K562 treated with DMSO at 1 percent for 4 hours (cell line): ENCODE measurements around the gene SEC11A. TPM values are rescaled to one million over a fixed set of nuclear protein-coding genes. Genes with fewer than 3 reads are reported as not detected.

ENCODE experiments used
- total RNA-seq: library from RNA; unstranded; fragments of 300-600 nt; gene quantifications from 2 replicates; pipeline ENCODE4 v1.2.3, GENCODE V29; 2022; ENCODE audit not compliant: insufficient read depth

Gene SEC11A
- 222 and 226 TPM in 2 replicates for total RNA-seq

GRCh38 chr15:84716036-84716732 lies at the start of gene SEC11A:
Gene SEC11A (minus strand): TSS chr15:84716139. CDS start chr15:84716075, 64 bp downstream.

GRCh38 chr15:84748274-84749110 lies 32.6 kb upstream of the SEC11A start, which contains the start of gene ZNF592:
Gene ZNF592 (plus strand): TSS chr15:84748592. CDS start chr15:84782676, 34,084 bp downstream.

GRCh38 chr15:84658080-84658787 lies 57.7 kb downstream of the SEC11A start, which contains the start of gene NMB:
Gene NMB (minus strand): TSS chr15:84658199. CDS start chr15:84658152, 47 bp downstream.

GRCh38 chr15:84653910-84654688 lies 61.8 kb downstream of the SEC11A start, which contains the start of gene WDR73:
Gene WDR73 (minus strand): TSS chr15:84654283. CDS start chr15:84654274, 9 bp downstream.

Other genes starting within 250 kb of the SEC11A start
- 4.5 and 6.5 TPM in 2 replicates for gene ZSCAN2, start 115.1 kb downstream of the SEC11A start, total RNA-seq
- 8.0 and 12.5 TPM in 2 replicates for gene WDR73, start 61.9 kb downstream of the SEC11A start, total RNA-seq
- not detected in 2 replicates for gene NMB, start 57.9 kb downstream of the SEC11A start, total RNA-seq
- 14.3 and 16.1 TPM in 2 replicates for gene ZNF592, start 32.5 kb upstream of the SEC11A start, total RNA-seq
- gene ALPK3, start 101.2 kb upstream of the SEC11A start, total RNA-seq, result 0.47 and 1.2 TPM in 2 replicates
- gene SLC28A1, start 168.5 kb upstream of the SEC11A start, total RNA-seq, result not detected in 2 replicates